ACHN (cell line): ENCODE results near the gene FAM120B.
A peak's percentile ranks its signal among the peaks of the same experiment; 100 is the strongest.

Source experiments
- DNase-seq: peaks from one replicate; pipeline ENCODE4 v3.0.0-alpha.2; 2015
- in situ Hi-C: cut with HindIII; loops from 2 replicates; pipeline ENCODE4 v1.10.0; 2017; ENCODE audit warnings: low sequenced_read_pairs, low pct_ligation_motif_present, low pct_unique_long_range_greater_than_20kb

Gene FAM120B

DNA sequence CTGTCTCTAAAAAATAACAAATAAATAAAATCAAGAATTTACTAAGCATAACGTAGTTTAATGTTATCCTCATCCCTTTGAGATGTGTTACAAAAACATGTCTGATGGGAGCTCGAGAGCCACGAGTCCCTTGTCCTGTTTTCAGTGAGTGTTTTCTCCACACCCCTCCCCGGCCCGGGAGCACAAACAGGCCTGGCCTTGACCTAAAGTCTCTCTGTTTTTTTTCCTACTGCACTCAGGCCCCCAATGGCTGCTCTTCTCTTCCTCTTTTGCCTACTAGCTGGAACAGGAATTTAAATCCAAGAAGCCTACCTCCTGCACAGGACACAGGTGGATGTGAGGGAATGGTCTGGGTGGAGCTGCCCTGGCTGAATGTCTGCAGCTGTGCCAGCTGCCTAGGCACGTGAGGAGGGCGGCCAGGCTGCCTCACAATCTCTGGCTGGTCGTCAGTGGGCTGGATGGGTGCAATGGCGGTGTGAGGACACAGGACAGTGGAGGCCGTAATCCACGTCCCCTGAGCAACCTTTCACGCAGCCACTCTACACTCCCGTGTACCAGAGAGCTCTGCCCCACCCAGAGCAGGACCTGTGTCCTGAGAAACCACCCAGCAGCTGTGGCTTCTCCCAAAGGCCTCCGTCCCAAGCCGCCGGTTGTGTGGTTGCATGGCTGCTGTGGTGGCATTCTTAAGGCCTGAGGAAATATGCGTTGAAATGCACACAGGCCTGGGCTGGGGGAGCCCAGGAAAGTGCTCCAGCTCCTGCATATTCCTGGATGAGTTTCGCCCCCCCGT is 117.5 kb downstream of the FAM120B start:
- DNase-seq, result no peak
- in situ Hi-C loops, result no loop called here

DNA sequence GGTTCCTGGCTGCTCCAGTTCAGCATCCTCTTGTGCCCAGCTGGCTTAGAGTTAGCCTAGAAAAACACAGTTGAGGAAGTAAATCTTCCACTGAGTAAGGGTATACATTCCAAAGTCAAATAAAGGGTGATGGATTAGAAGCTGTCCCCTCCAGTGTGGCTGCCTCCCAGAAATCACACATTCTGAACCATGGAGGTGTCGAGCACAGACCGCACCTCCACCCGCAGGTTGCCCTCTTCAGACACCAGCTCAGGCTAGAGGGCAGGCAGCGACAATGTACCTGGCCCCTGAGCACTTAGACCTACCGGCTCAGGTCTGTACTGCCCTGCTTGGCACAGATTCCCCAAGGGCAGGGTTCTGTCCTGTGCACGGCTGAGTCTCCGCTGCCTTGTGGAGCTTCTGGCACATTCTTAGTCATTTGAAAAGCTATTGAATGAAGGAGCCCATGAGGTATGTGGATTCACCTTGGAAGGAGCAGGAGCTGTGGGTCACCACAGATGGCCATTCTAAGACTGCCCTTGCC is 118.1 kb downstream of the FAM120B start:
- in situ Hi-C loops, result no loop called here
- no peak for DNase-seq

DNA sequence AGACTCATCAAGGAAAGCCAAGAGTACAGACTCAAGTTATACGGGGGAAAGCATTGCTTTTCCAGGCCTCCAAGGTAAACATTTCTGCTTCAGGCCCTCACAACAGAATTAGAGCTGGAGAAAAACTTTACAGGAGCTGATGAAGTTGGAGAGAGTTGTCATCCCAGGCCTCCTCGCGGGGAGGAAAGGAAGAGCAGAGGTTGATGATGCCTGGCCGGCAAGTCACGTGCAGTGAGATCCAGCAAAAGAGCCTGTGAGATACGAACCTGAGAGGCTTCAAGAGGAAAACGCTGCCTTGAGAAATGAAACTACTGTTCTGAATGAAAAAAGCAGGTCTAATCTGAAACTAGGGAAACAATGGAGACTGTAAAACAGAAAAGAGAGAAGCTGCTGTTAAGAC is 122.9 kb downstream of the FAM120B start:
- in situ Hi-C loops, result no loop called here
- DNase-seq, result no peak

DNA sequence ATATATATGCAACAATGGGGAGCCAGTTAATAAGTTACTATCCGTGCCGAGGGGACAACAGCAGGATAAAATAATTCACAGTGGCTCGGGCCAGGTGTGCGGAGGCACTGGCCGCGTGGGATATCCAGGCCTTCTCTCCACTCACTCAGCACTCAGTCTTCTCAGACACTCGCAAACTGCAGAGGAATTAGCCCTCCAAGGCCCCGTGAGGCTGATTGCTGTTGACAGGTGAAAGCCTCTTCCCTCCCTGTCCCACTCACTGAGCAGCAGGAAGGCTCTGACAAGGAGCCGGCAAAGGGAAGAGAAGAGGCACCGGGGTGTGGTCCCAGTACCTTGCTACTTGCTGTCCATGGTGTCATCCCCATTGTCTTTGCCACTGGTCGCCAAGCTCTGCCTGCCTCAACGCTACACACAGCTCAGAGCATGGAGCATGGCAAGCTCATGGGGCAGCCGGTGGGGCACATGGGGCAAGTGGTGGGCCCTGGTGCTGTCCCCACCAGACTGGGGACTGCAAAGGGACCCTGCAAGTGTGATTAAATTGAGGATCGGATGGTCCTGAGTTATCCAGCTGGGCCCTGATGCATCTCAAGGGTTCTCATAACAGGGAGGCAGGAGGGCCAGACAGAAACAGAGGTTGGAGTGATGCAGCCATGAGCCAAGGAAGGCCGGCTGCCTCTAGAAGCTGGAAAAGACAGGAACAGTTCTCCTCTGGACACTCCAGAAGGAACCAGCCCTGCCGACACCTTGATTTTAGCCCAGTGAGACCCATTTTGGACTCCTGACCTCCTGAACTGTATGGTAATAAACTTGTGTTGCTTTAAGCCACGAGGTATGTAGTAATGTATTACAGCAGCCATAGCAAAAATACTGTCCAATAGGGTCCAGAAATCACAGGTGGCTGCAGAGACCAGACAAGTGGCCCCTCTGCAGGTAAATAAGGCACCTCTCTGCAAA is 126.9 kb downstream of the FAM120B start:
- no peak for DNase-seq
- in situ Hi-C loops, result no loop called here

DNA sequence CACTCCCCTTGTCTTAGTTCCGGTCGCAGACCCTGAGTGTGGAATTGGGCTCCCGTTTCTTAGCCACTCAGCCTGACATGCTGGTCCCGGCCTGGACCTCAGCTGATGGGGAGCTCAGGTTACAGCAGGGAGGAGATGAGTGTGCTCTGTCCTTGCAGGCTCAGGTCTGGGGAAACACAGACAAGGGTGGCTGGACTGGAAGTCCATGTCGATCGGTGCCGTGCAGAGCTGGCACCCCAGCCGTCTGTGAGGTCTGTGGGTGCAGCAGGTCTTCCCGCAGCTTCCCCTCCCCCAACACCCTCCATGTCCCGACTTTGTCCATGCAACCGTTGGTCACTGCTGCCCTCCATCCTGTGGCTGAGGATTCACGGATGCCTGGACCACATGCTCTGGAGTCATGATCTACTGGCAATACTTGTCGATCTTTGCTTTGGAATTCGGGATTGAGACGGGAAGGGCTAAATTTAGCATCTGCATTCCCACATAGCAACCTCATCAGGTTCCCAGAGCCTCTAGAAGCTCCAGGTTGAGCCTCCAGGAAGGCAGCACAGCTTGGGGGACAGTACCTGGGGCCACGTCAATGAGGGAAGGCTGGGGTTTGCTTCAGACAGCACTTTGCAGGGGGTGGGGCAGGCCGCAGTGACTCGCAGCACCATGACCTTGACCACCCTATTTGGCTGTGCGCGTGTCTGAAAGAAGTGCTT is 127.7 kb downstream of the FAM120B start:
- DNase-seq, result no peak
- in situ Hi-C loops, result no loop called here

DNA sequence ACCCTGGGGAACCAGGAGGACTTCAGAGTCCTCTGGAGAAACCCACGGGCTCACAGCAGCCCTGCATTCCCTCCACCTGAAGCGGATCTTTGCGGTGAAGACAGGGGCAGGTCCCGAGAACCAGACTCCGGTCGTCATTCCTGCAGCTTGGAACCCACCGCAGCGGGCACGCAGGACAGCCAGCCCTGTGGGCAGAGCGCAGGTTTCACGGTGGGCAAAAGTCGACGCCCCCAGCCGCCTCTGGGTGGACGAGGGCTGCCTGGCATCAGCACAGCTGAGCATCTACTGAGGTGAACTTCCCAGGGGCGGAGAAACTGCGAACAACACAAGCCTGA is 128.2 kb downstream of the FAM120B start:
- in situ Hi-C loops, result no loop called here

DNA sequence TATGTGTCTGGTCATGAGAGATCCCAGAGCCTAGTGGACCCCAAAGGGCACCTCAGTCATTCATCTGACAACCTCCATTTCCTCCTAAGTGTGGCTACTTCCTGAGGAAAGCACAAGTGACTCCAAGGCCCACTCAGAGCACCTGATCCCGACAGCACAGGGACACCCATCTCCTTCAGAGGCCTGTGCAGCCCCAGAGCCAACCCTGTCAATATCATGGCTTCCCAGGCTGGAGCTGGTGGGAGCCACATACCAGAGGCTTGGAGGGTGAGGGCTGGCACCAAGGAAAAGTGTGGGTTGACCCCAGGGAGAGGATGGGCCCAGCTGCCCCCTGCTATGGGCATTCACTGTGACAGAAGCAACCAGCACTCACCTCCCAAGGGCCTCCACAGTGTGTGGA is 129.2 kb downstream of the FAM120B start:
- no peak for DNase-seq
- in situ Hi-C loops, result no loop called here

More for the DNA sequence above, 128.2 kb downstream of the FAM120B start:
- no peak for DNase-seq

DNA sequence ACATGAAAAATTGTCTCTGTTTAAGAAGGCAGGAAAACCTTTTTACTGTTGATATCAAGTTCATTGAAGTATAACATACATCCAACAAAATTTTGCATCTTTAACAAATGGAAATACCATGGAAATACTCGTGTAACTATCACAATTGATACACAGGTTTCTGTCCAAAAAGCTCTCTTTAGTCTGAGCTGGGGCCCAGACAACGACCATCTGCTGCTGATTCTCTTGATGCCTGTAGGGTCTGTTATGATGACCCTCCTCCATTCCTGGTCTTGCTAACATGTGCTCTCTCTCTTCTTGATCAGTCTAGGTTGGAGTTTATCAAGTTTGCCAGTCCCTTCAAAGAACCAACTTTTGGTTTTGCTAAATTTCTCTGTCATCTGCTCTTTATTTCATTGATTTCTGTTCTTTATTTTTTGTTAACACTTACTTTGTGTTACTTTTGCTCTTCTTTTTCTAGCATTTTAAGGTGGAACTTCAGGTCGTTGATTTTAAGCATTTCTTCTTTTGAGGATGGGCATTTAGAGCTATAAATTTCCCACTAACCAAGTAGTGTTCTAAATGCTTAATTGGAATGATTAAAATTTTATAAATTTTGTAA is 129.8 kb downstream of the FAM120B start:
- in situ Hi-C loops, result no loop called here
- no peak for DNase-seq

DNA sequence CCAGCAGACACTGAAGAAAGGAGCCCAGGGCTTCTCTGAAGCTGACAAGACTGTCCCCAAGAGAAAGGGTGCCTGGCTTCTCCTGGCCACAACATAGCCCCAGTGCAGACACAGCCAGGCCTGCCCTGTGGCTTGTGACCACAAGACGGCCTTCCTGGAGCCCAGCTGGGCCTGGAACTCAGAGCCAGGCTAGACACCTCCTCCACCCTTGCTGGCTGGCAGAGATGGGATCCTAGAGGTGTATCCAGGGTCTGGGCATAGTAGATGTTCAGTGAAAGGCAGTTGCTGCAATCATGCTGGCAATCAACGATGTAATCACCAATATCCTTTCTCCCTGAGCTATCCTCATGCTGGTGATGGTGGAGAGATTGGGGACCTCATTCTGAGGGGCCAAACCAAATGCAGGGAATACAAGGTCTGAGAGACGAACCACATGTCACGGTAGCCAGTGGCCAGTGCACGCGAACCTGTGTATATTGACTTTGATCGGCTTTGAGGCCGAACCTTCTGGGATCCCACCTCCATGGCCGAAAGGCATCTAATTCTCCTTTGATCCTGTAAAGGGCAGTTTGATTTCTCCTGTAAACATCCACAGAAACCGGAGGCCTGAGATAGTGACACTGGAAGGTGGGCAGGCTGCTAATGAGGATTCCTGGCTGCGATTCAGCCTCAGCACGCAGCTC is 131.3 kb downstream of the FAM120B start:
- no peak for DNase-seq
- in situ Hi-C loops, result no loop called here

DNA sequence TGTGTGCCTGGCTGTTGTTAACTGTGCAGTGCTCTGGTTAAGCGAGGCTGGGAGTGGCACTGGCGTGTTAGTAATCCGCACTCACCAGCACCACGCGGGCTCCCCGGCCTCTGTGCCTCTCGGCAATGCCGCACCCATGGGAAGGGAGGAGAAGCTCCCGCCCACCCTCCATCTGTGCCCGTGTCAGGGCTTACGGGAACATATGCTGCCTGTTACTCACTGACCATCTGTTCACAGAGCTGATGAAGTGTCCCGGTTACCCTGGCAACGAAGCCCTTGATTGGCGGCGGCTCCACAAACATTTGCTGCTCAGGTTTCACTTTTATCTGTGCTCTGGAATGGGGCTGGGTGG is 131.8 kb downstream of the FAM120B start:
- peak; percentile 95 for DNase-seq
- in situ Hi-C loops, result no loop called here

DNA sequence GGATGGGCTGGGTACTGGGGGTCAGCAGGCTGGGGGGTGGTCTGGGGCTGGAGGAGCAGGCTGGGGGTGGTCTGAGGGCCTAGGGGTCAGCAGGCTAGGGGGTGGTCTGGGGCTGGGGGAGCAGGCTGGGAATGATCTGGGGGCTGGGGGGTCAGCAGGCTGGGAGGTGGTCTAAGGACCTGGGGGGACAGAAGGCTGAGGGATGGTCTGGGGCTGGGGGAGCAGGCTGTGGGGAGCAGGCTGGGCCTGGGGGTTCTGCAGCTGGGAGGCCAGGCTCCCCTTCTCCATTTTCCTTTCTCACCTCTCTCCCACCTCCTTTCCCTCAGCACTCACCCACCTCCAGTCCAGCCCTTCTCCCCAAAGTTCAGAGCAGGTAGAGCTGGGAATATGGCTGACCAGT is 132.3 kb downstream of the FAM120B start:
- in situ Hi-C loops, result no loop called here
- no peak for DNase-seq

DNA sequence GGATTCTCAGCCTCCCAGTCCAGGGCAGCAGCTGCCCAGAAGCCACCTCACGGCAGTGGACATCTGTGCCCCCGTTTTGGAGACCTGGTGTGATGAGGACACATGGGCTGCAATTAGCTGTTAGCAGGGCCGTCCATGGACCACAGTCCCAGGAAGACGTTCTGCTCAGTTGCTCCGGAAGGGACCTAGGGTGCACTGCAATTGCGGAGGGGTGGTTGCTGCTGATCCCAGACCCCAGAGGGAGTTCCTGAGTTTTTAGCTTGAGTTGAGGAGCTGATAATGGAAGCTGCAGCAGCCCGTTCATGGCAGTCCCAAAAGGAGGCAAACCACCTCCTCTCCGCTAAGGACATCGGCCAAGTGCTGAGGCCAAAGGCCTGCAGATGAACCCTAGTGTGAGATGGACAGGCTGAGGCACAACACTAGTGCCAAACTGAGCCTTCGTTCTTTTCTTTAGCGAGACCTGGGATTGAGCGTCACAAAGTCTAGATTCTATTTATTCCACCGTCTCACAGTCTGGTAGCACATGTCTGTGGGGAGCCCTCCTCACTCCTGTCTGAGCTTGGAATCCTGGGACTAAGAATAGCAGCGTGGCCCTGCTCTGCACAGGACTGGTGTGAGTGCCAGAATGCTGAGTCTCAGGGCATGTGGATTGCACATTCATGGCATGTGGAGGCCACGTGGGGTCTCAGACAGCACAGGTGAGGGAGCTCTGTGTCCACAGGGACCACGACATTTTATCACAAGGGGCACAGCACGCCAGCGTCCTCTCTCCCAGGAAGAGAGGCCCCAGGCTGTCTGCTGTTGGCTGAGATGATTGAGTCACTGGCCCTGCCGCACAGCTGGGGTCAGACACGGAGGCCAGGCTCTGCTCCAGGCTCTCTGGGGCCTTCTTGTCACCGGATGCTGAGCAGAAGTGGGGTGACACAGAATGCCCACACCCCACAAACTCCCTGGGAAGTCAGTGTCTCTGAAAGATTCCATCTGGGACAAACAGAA is 133.1 kb downstream of the FAM120B start:
- in situ Hi-C loops, result no loop called here

DNA sequence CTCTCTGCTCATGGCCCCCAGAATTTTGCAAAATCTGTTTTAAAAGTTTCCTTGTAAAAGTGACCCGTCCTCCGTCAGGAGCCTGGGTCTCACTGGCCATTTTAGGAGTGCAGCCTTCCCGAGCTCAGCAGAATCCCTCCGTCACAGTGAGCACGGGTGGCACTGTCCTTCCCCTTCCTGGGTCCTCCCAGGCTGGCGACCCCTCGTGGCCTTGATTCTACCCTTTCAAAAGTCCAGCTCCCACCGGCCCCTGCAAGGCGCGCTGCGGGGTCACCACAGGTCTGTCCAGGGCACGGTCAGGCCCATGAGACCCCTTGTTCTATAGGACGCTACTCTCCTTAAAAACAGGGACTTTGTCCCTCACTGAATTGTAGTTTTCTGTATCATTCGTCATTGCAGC is 133.9 kb downstream of the FAM120B start:
- in situ Hi-C loops, result no loop called here
- DNase-seq, result no peak

More for the DNA sequence above, 133.1 kb downstream of the FAM120B start:
- DNase-seq, result no peak

DNA sequence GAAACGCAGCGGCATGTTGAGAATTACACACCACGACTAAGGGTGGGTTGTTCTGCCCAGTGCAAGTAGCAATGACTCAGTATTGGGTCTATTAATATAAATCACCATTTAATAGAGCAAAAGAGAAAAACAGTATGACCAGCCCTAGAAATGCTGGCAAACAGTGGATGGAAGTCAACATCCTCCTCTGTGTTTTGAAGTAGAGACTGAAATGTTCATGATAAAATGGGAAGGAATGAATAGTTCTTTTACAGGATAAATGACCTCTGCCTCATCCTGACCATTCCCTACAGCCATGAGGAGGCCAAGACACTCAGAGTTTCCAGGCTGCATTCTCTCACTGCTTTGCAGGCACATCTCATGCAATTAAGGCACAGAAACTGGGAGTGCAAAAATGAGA is 134.8 kb downstream of the FAM120B start:
- no peak for DNase-seq
- in situ Hi-C loops, result no loop called here

DNA sequence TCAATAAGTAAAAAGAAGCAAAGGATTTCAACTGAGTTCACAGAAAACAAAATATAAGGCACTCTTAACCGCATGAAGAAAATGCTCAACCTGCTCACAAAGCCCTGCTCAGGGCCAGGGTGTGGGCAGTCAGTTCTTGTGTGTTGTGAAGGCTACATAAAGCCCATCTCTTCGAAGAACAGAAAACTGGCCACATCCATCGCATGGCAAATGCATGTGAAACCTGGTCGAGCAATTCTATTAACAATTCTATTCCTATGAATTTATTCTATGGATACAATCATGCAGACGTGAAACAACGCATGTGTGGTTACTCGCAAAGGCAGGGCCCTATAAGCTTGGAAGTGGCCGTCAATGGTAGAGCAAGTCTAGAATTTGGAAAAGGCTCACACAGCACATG is 136.0 kb downstream of the FAM120B start:
- in situ Hi-C loops, result no loop called here
- DNase-seq, result no peak

DNA sequence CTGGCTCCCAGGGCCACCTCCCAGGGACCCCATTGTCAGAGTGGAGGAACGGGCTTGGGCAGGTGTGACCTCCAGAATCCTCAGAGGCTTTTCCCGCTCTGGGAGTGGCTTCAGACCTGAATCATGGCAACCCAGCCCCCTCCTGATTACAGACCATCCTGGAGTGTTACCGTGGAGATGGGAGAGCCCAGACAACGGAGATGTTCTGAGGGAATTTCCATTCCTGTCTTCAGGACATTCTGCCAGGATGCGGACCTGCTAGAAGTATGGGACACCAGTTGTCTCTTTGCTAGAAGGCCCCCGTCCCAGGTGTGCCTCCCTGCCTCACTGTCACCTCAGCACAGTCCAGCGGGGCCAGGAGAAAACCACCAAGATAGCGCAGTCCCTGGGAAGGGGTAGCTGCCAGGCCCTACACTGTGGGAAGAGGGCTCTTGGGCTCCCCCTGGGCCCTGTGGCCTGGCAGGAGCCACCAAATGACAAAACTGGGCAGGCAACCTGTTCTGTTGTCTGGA is 136.6 kb downstream of the FAM120B start:
- DNase-seq, result no peak
- in situ Hi-C loops, result no loop called here

DNA sequence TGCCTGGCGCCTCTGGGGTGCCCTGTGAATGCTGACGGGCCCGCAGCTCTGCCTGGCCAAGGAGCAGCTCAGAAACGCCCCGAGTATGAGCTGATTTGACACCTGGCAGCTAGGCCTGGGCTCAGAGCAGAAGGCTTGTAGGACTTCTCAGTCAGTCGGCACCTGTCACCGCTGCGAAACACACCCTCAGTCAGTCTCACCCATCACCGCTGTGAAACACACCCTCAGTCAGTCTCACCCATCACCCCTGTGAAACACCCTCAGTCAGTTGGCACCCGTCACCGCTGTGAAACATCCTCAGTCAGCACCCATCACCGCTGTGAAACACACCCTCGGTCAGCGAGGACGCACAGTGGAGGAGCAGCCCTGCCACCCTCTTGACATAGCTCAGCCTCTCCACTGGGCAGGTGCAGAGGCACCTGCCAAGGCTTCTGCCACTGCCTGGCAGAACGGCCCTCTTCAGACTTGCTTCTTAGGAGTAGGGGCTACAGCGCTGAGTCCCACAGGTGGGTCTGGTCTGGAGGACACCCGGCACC is 137.6 kb downstream of the FAM120B start:
- no peak for DNase-seq

More for the DNA sequence above, 137.6 kb downstream of the FAM120B start:
- in situ Hi-C loops, result no loop called here
